Stomach smooth muscle (tissue), 2 donors: ENCODE data around the gene SLC35B2.

Source experiments
- H3K27ac ChIP-seq: one replicate; pipeline ENCODE4 v1.7.0; 2013; ENCODE audit warnings: mild to moderate bottlenecking, low read length, inconsistent platforms
- H3K27me3 ChIP-seq, 2 donors: one replicate each; pipeline ENCODE4 v1.7.0; 2013; ENCODE audit warnings: low read length in 2 of 2; ENCODE audit not compliant: insufficient read depth in 2 of 2, control insufficient read depth in 1 of 2
- H3K36me3 ChIP-seq, 2 donors: one replicate each; pipeline ENCODE4 v1.7.0; 2013; ENCODE audit warnings: low read length in 2 of 2; ENCODE audit not compliant: control insufficient read depth in 2 of 2, insufficient read depth in 2 of 2
- H3K4me1 ChIP-seq: one replicate; pipeline ENCODE4 v1.7.0; 2013; ENCODE audit warnings: low read length; ENCODE audit not compliant: control insufficient read depth, insufficient read depth
- H3K4me3 ChIP-seq, 2 donors: one replicate each; pipeline ENCODE4 v1.7.0; 2013; ENCODE audit warnings: low read length in 2 of 2
- H3K9ac ChIP-seq, 2 donors: one replicate each; pipeline ENCODE4 v1.7.0; 2013; ENCODE audit warnings: low read length in 2 of 2, mild to moderate bottlenecking in 1 of 2
- H3K9me3 ChIP-seq, 2 donors: one replicate each; pipeline ENCODE4 v1.7.0; 2013; ENCODE audit warnings: low read length in 2 of 2; ENCODE audit not compliant: control insufficient read depth in 2 of 2
- donor health status: healthy.
- donor health status: Pancreatic carcinoma.

SLC35B2 gene

GRCh38 chr6:44298055-44298803 is 40.9 kb upstream of the SLC35B2 start:
- peaks cover 19 to 21% of the 10 kb centered on the region in 2 donors for H3K36me3 ChIP-seq
- no peak overlapping the region for H3K9ac ChIP-seq
- H3K27me3 ChIP-seq: peaks cover 30 to 34% of the 10 kb centered on the region in 2 donors
- no peaks in the 10 kb centered on the region for H3K9me3 ChIP-seq
- no peak overlapping the region for H3K27ac ChIP-seq
- peaks cover 15% of the 10 kb centered on the region for H3K4me1 ChIP-seq
- H3K4me3 ChIP-seq: peak overlapping the region; percentile 62 to 69

GRCh38 chr6:44297063-44298038 is 40.0 kb upstream of the SLC35B2 start:
- Histone ChIP-seq H3K27ac (no peak overlapping the region), H3K9ac (no peak overlapping the region), H3K4me1 (peaks cover 15% of the 10 kb centered on the region), H3K36me3 (peaks cover 10 to 13% of the 10 kb centered on the region in 2 donors), H3K4me3 (peak overlapping the region; percentile 62 to 69), H3K27me3 (peaks cover 36 to 40% of the 10 kb centered on the region in 2 donors), H3K9me3 (no peaks in the 10 kb centered on the region)

GRCh38 chr6:44294832-44295791 is 37.8 kb upstream of the SLC35B2 start:
- H3K4me1 ChIP-seq: peaks cover 15% of the 10 kb centered on the region

GRCh38 chr6:44292661-44293365 is 35.5 kb upstream of the SLC35B2 start:
- H3K36me3 ChIP-seq: no peaks in the 10 kb centered on the region
- H3K27me3 ChIP-seq: peaks cover 58 to 64% of the 10 kb centered on the region in 2 donors
- H3K4me3 ChIP-seq: no peak overlapping the region
- H3K9ac ChIP-seq: no peak overlapping the region
- H3K9me3 ChIP-seq: no peaks in the 10 kb centered on the region
- peaks cover 13% of the 10 kb centered on the region for H3K4me1 ChIP-seq
- H3K27ac ChIP-seq: no peak overlapping the region

More at GRCh38 chr6:44294832-44295791, 37.8 kb upstream of the SLC35B2 start:
- H3K27me3 ChIP-seq: peaks cover 53 to 54% of the 10 kb centered on the region in 2 donors
- H3K4me3 ChIP-seq: no peak overlapping the region
- no peak overlapping the region for H3K9ac ChIP-seq
- no peaks in the 10 kb centered on the region for H3K9me3 ChIP-seq
- no peak overlapping the region for H3K27ac ChIP-seq
- peaks cover 0 to under 1% of the 10 kb centered on the region in 2 donors for H3K36me3 ChIP-seq

- H3K27ac ChIP-seq: no peak overlapping the region
- H3K9me3 ChIP-seq: no peaks in the 10 kb centered on the region
- H3K36me3 ChIP-seq: no peaks in the 10 kb centered on the region
- peaks cover 61 to 64% of the 10 kb centered on the region in 2 donors for H3K27me3 ChIP-seq
- peaks cover 3% of the 10 kb centered on the region for H3K4me1 ChIP-seq
- no peak overlapping the region for H3K4me3 ChIP-seq
- no peak overlapping the region for H3K9ac ChIP-seq
Measured at GRCh38 chr6:44291841-44292240, 34.5 kb upstream of the SLC35B2 start.

GRCh38 chr6:44289726-44290260 is 32.5 kb upstream of the SLC35B2 start:
- Histone ChIP-seq H3K27me3 (peaks cover 48 to 51% of the 10 kb centered on the region in 2 donors), H3K4me1 (no peaks in the 10 kb centered on the region), H3K9me3 (no peaks in the 10 kb centered on the region), H3K9ac (no peak overlapping the region), H3K4me3 (no peak overlapping the region), H3K36me3 (no peaks in the 10 kb centered on the region), H3K27ac (no peak overlapping the region)

- Histone ChIP-seq H3K4me3 (no peak overlapping the region), H3K4me1 (no peaks in the 10 kb centered on the region), H3K9ac (no peak overlapping the region), H3K36me3 (no peaks in the 10 kb centered on the region), H3K9me3 (no peaks in the 10 kb centered on the region), H3K27ac (no peak overlapping the region), H3K27me3 (peaks cover 30 to 41% of the 10 kb centered on the region in 2 donors)
Measured at GRCh38 chr6:44286747-44287146, 29.4 kb upstream of the SLC35B2 start.

- H3K36me3 ChIP-seq: no peaks in the 10 kb centered on the region
- H3K4me1 ChIP-seq: no peaks in the 10 kb centered on the region
- no peak overlapping the region for H3K27ac ChIP-seq
- no peak overlapping the region for H3K4me3 ChIP-seq
- no peak overlapping the region for H3K9ac ChIP-seq
- H3K9me3 ChIP-seq: no peaks in the 10 kb centered on the region
- peaks cover 26 to 38% of the 10 kb centered on the region in 2 donors for H3K27me3 ChIP-seq
Measured at GRCh38 chr6:44286285-44286565, 28.9 kb upstream of the SLC35B2 start.

- peaks cover 22 to 37% of the 10 kb centered on the region in 2 donors for H3K27me3 ChIP-seq
- no peak overlapping the region for H3K9ac ChIP-seq
- H3K4me1 ChIP-seq: no peaks in the 10 kb centered on the region
- H3K4me3 ChIP-seq: no peak overlapping the region
- H3K27ac ChIP-seq: no peak overlapping the region
- no peaks in the 10 kb centered on the region for H3K36me3 ChIP-seq
- no peaks in the 10 kb centered on the region for H3K9me3 ChIP-seq
Measured at GRCh38 chr6:44285552-44286284, 28.4 kb upstream of the SLC35B2 start.
